K562 (cell line): Measurements from ENCODE around the gene USH2A. TPM values are rescaled to one million over a fixed set of nuclear protein-coding genes. Genes with fewer than 3 reads are reported as not detected.

ENCODE experiments used
- ATAC-seq: fragments of 200-7000 bp; cut with Tn5 transposase; 3 replicates; pipeline ENCODE4 v1.9.1; 2020; ENCODE audit warnings: moderate library complexity
- BruUV-seq: library from RNA; stranded (reverse); fragments of 400-500 nt; replicated peaks from 2 replicates; lab custom pipeline; 2021; lab: Mats Ljungman, UMichigan
- CTCF ChIA-PET: fragments of 300-600 bp; formaldehyde crosslinking; extraction: SDS; loops from one replicate; lab custom pipeline; 2021; ENCODE audit warnings: low intra/inter-chr PET ratio; lab: Yijun Ruan, JAX
- POLR2A ChIA-PET: fragments of 300-600, 350-650 bp; sonication (Branson Sonifier 250); formaldehyde crosslinking; extraction: SDS; loops from one replicate; lab custom pipeline; 2021; ENCODE audit warnings: antibody characterized with exemption, inconsistent platforms; lab: Yijun Ruan, JAX
- DNase-seq, 4 experiments: peaks; one replicate each; pipeline versions ENCODE4 v3.0.0 to v3.0.0-alpha.2; 2011 to 2018; ENCODE audit warnings: low spot score in 3 of 4, mixed read lengths in 3 of 4; ENCODE audit errors: extremely low read depth in 1 of 4
- FAIRE-seq: peaks from 2 replicates; lab custom pipeline; 2011; peaks lifted over from hg19 to GRCh38; lab: Jason Lieb, UNC
- H2AFZ ChIP-seq: 2 replicates; pipeline ENCODE4 v1.6.0; 2011; ENCODE audit warnings: low read depth, low read length, control low read depth, inconsistent platforms
- H3K27ac ChIP-seq: fragments of 200-600 bp; 3 replicates; pipeline ENCODE4 v1.8.0; 2011; ENCODE audit warnings: low read depth, mild to moderate bottlenecking, control low read depth, inconsistent platforms, low read length, moderate library complexity, mixed read lengths; ENCODE audit errors: extremely low read depth
- H3K27me3 ChIP-seq, 2 experiments: fragments of 300-600 bp in 1 of 2; 2 replicates in 1 of 2; 3 replicates in 1 of 2; pipeline versions ENCODE4 v1.6.0 to v1.8.0; 2011; ENCODE audit warnings: inconsistent platforms in 2 of 2, low read length in 2 of 2, mild to moderate bottlenecking in 1 of 2, mixed read lengths in 1 of 2, moderate library complexity in 1 of 2; ENCODE audit not compliant: control insufficient read depth in 2 of 2, insufficient read depth in 2 of 2
- H3K36me3 ChIP-seq: fragments of 300-600 bp; 3 replicates; pipeline ENCODE4 v1.8.0; 2011; ENCODE audit warnings: mild to moderate bottlenecking, low read length, inconsistent platforms; ENCODE audit not compliant: control insufficient read depth, insufficient read depth
- H3K4me1 ChIP-seq, 2 experiments: fragments of 200-600 bp in 1 of 2; replicated peaks in 1 of 2; 2 replicates in 1 of 2; 3 replicates in 1 of 2; pipeline versions ENCODE4 v1.5.1 to v1.8.0; 2011; ENCODE audit warnings: inconsistent platforms in 2 of 2, low read length in 2 of 2, mild to moderate bottlenecking in 1 of 2, mixed read lengths in 1 of 2, moderate library complexity in 1 of 2; ENCODE audit not compliant: control insufficient read depth in 2 of 2, insufficient read depth in 2 of 2
- H3K4me2 ChIP-seq: 2 replicates; pipeline ENCODE4 v1.6.1; 2011; ENCODE audit warnings: low read length, control low read depth, inconsistent platforms, mixed read lengths; ENCODE audit not compliant: insufficient read depth
- H3K4me3 ChIP-seq: fragments of 200-600 bp; sonication (generic), shearing (Covaris generic); 2 replicates; pipeline ENCODE4 v1.5.1; 2016; ENCODE audit warnings: control low read depth, inconsistent platforms
- H3K79me2 ChIP-seq: fragments of 200-600 bp; 3 replicates; pipeline ENCODE4 v1.8.0; 2011; ENCODE audit warnings: low read length, inconsistent platforms; ENCODE audit not compliant: control insufficient read depth, insufficient read depth
- H3K9ac ChIP-seq, 2 experiments: 2 replicates each; pipeline versions ENCODE4 v1.6.0 to v1.6.1; 2011; ENCODE audit warnings: low read depth in 2 of 2, low read length in 2 of 2, control low read depth in 1 of 2, inconsistent platforms in 1 of 2, mild to moderate bottlenecking in 1 of 2, mixed read lengths in 1 of 2; ENCODE audit not compliant: insufficient read depth in 1 of 2
- H3K9me1 ChIP-seq: one replicate; pipeline ENCODE4 v1.6.0; 2011; ENCODE audit warnings: inconsistent platforms, mild to moderate bottlenecking, low read length, moderate library complexity; ENCODE audit not compliant: control insufficient read depth, insufficient read depth
- H3K9me3 ChIP-seq: replicated peaks from 2 replicates; pipeline ENCODE4 v1.5.1; 2011; ENCODE audit warnings: low read depth, low read length, inconsistent platforms; ENCODE audit not compliant: control insufficient read depth, insufficient read depth
- H4K20me1 ChIP-seq: replicated peaks from 2 replicates; pipeline ENCODE4 v1.6.1; 2011; ENCODE audit warnings: low read length, inconsistent platforms, mixed read lengths; ENCODE audit not compliant: control insufficient read depth, insufficient read depth
- HMG20A ChIP-seq: fragments of 450-650 bp; formaldehyde crosslinking; conservative IDR thresholded peaks from 2 replicates; pipeline ENCODE4 v1.4.0; 2020; ENCODE audit warnings: mild to moderate bottlenecking, mixed read lengths
- MXI1 ChIP-seq: IDR thresholded peaks from 2 replicates; pipeline ENCODE4 v1.6.1; 2011; ENCODE audit warnings: low read depth, mild to moderate bottlenecking, improper control_type of control experiment, low read length
- ZNF184 ChIP-seq: sonication (generic); formaldehyde crosslinking; IDR thresholded peaks from 2 replicates; pipeline ENCODE4 v1.5.0; 2020; ENCODE audit warnings: missing genetic modification reagents
- WGBS: fragments of 100-300 bp; shearing (Covaris generic); methylation state at CpG from one replicate; pipeline ENCODE4 v1.1.6; 2016; ENCODE audit warnings: low coverage, mixed read lengths; ENCODE audit not compliant: insufficient coverage; ENCODE audit errors: missing lambda C conversion rate; 5-methylcytosine and 5-hydroxymethylcytosine counted together
- in situ Hi-C: fragments of 300-500 bp; cut with MboI; formaldehyde crosslinking; loops from 4 replicates; pipeline ENCODE4 v1.15.0; 2018; ENCODE audit warnings: inconsistent platforms, mixed read lengths
- intact Hi-C: fragments of 100-400 bp; cut with micrococcal nuclease; formaldehyde crosslinking; loops from 2 replicates; pipeline ENCODE4 v1.14.2; 2022
- polyA plus RNA-seq, 8 experiments: library from polyadenylated mRNA; depleted of rRNA in 4 of 8; stranded (reverse) in 5 of 8; unstranded in 3 of 8; fragments of >200 nt; fragmentation: Nextera tagmentation in 2 of 8; fragmentation: Illumina TruSeq in 1 of 8; extraction: Ambion mirVana in 2 of 8; extraction: Trizol in 1 of 8; gene quantifications; 2 replicates each; pipeline versions ENCODE4 v1.2.1 to v1.2.3, GENCODE V29; 2011 to 2014; ENCODE audit warnings: inconsistent platforms in 1 of 8, missing spikeins in 1 of 8
- total RNA-seq, 7 experiments: library from RNA; depleted of rRNA in 6 of 7; stranded (reverse); fragments of >200 nt in 6 of 7; fragmentation: Illumina TruSeq in 2 of 7; extraction: Trizol in 2 of 7; gene quantifications; 2 replicates each; pipeline versions ENCODE4 v1.2.1 to v1.2.3, GENCODE V29; 2011 to 2021; ENCODE audit warnings: low replicate concordance in 1 of 7

USH2A gene
- total and polyA plus RNA-seq, 9 of the 15 experiments (the other 6 are each of a cell fraction or from before 2014, with no cell fraction given), result under 0.01 TPM; not detected in 7

- in situ Hi-C loops, result no loop called here
- no TSS peak for BruUV-seq
- Histone ChIP-seq H4K20me1 (no peaks in the 10 kb centered on the region), H3K4me2 (no peak overlapping the region), H3K27me3 (no peaks in the 10 kb centered on the region), H3K27ac (no peak overlapping the region), H2AFZ (no peak overlapping the region), H3K36me3 (no peaks in the 10 kb centered on the region), H3K9me1 (no peaks in the 10 kb centered on the region), H3K9ac (no peak overlapping the region), H3K9me3 (no peaks in the 10 kb centered on the region), H3K79me2 (no peaks in the 10 kb centered on the region), H3K4me1 (no peaks in the 10 kb centered on the region), H3K4me3 (no peak overlapping the region)
- DNase-seq, result no peak
- POLR2A ChIA-PET, result no interaction called here
- WGBS, result 0% methylated on average over 1 of the region's 1 CpG
- no peak for ATAC-seq
- CTCF ChIA-PET, result no interaction called here
- TF ChIP-seq ZNF184, result no peak
- intact Hi-C loops, result no loop called here
- no peak for FAIRE-seq
These were observed 377.8 kb downstream of the USH2A start for GRCh38 chr1:216045400-216045799.

GRCh38 chr1:216044538-216044937 lies 378.7 kb downstream of the USH2A start:
- no peak for TF ChIP-seq MXI1
- no peak for TF ChIP-seq HMG20A (CRISPR knock-in tag)
- Histone ChIP-seq H3K27me3 (no peaks in the 10 kb centered on the region), H3K4me3 (no peak overlapping the region), H3K27ac (no peak overlapping the region), H3K79me2 (no peaks in the 10 kb centered on the region), H3K9me1 (no peaks in the 10 kb centered on the region), H4K20me1 (no peaks in the 10 kb centered on the region), H3K4me1 (no peaks in the 10 kb centered on the region), H3K36me3 (no peaks in the 10 kb centered on the region), H3K9ac (no peak overlapping the region), H3K9me3 (no peaks in the 10 kb centered on the region), H2AFZ (no peak overlapping the region), H3K4me2 (no peak overlapping the region)
- DNase-seq (no peak), ATAC-seq (no peak), FAIRE-seq (no peak)
- in situ Hi-C loops (no loop called here), intact Hi-C loops (no loop called here)
- ChIA-PET POLR2A (no interaction called here), CTCF (no interaction called here)
- no TSS peak for BruUV-seq
- WGBS, result 5% methylated on average over 2 of the region's 2 CpGs
